Stimulated activated effector memory CD8-positive, alpha-beta T cell treated with anti-CD3 and anti-CD28 coated beads, Interleukin-12 subunit alpha, Interleukin-12 subunit beta, amount 100 ng/mL, for 72 hours (primary cell): ENCODE data around the gene TCF25.
"Not testable (repeated sequence)": the region's sequence is repeated elsewhere in the genome, so short reads cannot be mapped to it uniquely, and the experiment has no call there.

Experiments
- ATAC-seq: fragments of 150-1000 bp; cut with Tn5 transposase; 2 replicates; pipeline ENCODE4 v1.10.0; 2021
- DNase-seq, 2 donors: peaks; one replicate each; pipeline ENCODE4 v3.0.0; 2021 to 2022; ENCODE audit warnings: low spot score in 2 of 2
- H3K27ac Mint-ChIP-seq: one replicate; pipeline ENCODE4 v1.8.0; 2022; ENCODE audit warnings: mild to moderate bottlenecking, mixed read lengths
- H3K36me3 Mint-ChIP-seq: one replicate; pipeline ENCODE4 v1.8.0; 2022; ENCODE audit warnings: mild to moderate bottlenecking, mixed read lengths
- H3K4me1 Mint-ChIP-seq: one replicate; pipeline ENCODE4 v1.8.0; 2022; ENCODE audit warnings: mixed read lengths
- H3K4me3 Mint-ChIP-seq: one replicate; pipeline ENCODE4 v1.8.0; 2022; ENCODE audit warnings: mild to moderate bottlenecking, mixed read lengths
- H3K9me3 Mint-ChIP-seq: one replicate; pipeline ENCODE4 v1.8.0; 2022; ENCODE audit warnings: mixed read lengths

Gene TCF25

DNA sequence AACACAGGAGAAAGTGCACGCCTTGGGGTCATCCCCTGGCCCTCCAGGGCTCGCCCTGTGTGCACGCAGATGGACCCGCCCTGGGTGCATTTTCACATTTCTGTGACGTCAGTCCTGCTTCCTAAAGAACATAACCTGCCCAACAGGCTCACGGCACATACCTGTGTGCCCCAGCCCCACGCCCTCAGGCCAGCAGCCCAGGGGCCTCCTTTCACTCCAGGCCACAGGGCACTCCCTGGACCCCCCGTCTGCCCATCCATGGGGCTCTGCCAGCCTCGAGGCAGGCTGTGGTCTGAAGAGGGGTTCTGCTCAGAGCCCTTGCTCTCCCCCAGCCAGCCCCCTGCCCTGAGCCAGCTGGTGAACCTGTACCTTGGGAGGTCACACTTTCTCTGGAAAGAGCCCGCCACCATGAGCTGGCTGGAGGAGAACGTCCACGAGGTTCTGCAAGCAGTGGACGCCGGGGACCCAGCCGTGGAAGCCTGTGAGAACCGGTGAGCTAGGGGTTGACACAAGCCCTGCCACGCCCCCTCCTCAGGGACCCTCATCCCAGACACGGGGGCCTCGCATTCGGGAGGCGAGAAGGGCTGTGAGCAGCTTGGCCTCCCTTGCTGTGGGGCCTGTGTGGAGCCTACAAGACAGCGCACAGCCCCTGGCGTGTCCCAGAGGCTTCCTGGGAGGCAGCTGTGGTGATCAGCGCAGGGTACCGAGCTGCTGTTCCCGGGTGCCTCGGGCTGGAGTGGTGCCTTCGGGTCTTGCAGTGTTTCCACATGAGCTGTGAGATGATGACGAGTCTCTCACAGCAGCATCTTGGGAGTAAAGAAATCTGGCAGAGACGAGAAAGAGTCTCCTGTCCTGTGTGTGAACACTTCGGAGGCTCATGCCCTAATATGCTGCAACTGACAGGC, 31.5 kb downstream of the TCF25 start:
- Mint-ChIP-seq H3K36me3 (peaks cover 71% of the 10 kb centered on the region), H3K27ac (no peak overlapping the region), H3K9me3 (no peaks in the 10 kb centered on the region), H3K4me3 (no peak overlapping the region), H3K4me1 (peaks cover 3% of the 10 kb centered on the region)
- DNase-seq (no peak), ATAC-seq (no peak)

DNA sequence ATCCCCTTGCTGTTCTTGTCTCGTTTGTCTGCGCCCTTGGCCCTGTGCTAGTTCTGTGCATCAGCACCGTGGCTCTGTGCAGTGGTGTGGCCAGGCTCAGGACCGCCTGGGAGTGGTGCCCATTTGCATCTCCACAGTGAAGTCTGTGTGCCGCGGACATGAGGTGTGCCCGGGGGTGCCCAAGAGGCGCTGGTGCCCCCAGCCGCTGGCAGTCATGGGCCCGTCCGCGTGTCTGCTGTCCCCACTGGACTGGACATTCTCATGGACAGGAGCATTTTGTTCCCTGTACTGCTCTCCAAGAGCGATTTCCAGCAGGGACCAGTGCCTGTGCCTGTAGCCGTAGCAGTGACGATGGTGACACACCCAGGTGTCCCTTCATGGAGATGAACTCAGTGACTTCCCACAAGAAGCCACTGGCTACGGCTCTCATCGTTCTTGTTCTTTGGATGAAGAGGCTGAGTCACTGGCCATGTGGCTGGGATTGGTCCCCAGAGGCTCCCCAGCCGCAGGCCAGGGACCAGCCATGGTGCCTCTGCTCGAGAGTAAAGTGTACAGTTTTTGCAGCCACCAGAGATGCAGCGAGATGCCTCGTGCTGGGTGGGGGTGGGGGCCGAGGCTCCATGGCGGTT, 32.2 kb downstream of the TCF25 start:
- DNase-seq (no peak), ATAC-seq (no peak)
- Mint-ChIP-seq H3K4me3 (no peak overlapping the region), H3K4me1 (peaks cover 10% of the 10 kb centered on the region), H3K27ac (no peak overlapping the region), H3K9me3 (no peaks in the 10 kb centered on the region), H3K36me3 (peaks cover 71% of the 10 kb centered on the region)

DNA sequence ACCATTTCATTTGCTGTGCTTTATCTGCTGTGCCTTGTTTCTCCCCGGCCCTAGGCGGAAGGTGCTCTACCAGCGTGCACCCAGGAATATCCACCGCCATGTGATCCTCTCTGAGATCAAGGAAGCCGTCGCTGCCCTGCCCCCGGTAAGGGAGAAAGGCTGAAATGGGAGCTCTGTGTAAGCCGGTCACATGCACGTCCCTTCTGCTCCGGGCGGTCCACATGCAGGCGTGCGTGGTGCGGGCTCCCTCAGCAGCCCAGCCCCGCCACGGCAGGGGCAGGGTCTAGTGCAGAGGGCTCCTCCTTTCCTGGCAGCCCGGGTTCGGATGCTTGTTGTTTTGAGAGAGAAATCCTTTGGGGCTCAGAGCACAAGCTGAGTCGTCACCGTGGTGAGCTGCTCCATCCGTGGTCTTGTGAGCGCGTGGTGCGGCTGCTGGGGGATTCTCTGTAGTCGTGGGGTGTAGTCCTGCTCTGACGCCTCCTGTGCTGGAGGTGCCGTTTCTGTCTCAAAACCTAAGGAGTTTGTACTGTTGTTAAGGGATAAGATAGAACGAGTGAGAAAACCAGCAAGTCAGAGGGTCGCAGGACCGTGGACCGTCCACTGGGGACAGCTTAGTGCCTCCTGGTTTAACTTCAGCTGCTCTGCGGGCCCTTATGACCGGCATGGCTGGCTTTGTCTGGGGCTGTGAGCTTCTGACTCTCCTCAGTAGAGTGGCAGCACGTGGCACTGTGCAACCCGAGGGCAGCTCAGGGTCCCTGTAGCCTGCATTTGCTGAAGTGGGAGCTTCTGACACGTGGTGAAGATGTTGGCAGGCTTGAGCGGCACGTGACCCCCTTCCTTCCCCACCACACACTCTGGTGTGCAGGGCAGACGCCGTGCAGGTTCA, 33.0 kb downstream of the TCF25 start:
- no peak overlapping the region for H3K27ac Mint-ChIP-seq
- peaks cover 10% of the 10 kb centered on the region for H3K4me1 Mint-ChIP-seq
- DNase-seq, result no peak
- H3K36me3 Mint-ChIP-seq, result peaks cover 71% of the 10 kb centered on the region
- H3K4me3 Mint-ChIP-seq, result no peak overlapping the region
- ATAC-seq, result peak; percentile 17
- H3K9me3 Mint-ChIP-seq, result no peaks in the 10 kb centered on the region

DNA sequence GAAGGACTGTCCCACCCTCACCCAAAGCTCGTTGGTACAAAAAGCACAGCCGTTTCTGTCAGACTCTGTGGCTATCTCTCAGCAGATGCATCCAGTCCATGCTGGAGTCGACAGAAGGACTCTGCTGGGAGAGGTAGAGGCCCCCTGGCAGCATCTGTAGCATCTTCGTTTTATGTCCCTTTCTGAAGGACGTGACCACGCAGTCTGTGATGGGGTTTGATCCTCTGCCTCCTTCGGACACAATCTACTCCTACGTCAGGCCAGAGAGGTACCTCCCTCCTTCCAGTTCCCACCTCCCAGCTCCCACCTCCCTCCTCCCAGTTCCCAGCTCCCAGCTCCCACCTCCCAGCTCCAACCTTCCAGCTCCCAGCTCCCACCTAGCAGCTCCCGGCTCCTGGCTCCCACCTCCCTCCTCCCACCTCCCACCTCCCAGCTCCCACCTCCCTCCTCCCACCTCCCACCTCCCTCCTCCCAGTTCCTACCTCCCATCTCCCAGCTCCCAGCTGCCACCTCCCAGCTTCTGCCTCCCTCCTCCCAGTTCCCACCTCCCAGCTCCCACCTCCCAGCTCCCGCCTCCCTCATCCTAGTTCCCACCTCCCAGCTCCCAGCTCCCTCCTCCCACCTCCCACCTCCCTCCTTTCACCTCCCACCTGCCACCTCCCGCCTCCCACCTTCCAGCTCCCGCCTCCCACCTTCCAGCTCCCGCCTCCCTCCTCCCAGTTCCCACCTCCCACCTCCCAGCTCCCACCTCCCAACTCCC, 33.8 kb downstream of the TCF25 start:
- peak; percentile 4 for ATAC-seq
- Mint-ChIP-seq H3K4me1 (peaks cover 10% of the 10 kb centered on the region), H3K4me3 (no peak overlapping the region), H3K36me3 (peaks cover 79% of the 10 kb centered on the region), H3K9me3 (no peaks in the 10 kb centered on the region), H3K27ac (no peak overlapping the region)
- no peak for DNase-seq

DNA sequence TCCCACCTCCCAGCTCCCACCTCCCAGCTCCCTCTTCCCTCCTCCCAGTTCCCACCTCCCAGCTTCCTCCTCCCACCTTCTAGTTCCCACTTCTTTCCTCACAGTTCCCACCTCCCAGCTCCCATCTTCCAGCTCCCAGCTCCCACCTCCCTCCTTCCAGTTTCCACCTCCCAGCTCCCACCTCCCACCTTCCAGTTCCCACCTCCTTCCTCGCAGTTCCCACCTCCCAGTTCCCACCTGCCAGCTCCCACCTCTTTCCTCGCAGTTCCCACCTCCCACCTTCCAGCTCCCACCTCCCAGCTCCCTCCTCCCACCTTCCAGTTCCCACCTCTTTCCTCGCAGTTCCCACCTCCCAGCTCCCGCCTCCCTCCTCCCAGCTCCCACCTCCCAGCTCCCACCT, 34.8 kb downstream of the TCF25 start:
- peaks cover 70% of the 10 kb centered on the region for H3K36me3 Mint-ChIP-seq
- peaks cover 10% of the 10 kb centered on the region for H3K4me1 Mint-ChIP-seq
- no peaks in the 10 kb centered on the region for H3K9me3 Mint-ChIP-seq
- DNase-seq (no peak), ATAC-seq (no peak)
- no peak overlapping the region for H3K27ac Mint-ChIP-seq
- H3K4me3 Mint-ChIP-seq, result no peak overlapping the region

DNA sequence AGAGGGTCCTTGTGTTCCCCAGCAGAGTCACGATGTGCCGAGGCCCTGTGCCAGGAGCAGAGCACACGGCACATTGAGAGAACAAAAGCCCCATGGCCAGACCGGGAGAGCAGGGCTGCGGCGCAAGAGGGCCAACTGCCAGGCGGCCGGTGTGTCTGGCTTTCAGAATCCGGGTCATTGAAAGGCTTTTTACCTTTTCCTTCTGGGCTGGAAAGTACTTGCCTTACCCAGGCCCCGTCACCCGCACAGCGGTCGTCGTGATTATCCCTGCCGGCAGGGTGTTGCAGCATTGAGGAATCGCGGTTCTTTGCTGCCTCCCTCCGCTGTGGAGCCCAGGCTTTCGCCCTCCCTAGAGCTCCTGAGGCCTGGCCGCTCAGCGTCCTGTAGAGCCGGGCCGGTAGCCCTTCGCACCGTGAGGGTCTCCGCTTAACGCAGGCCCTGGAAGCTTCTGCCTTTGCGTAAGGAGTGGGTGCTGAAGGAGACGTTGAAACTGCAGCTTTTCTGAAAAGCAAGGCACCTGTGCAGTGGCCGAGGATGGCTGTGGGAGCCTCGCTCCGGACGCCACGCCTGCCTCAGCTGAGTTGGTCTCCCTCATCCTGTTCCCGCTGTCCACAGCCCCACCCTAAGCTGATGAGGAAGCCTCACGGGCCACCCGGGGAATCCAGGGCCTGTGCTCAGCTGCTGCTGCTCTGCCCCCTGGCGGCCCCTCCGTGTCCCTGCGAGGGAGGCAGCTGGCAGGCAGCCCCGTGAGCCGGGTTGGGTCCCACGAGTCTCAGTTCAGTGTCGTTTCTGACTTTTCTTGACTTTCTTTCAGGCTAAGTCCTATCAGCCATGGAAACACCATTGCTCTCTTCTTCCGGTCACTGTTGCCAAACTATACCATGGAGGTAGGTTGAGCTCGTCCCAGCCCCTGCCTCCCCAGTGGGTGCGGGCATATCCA, 36.7 kb downstream of the TCF25 start:
- peaks cover 54% of the 10 kb centered on the region for H3K36me3 Mint-ChIP-seq
- DNase-seq (peak; percentile 65 to 81), ATAC-seq (peak; percentile 82)
- H3K27ac Mint-ChIP-seq, result no peak overlapping the region
- H3K4me3 Mint-ChIP-seq, result no peak overlapping the region
- H3K4me1 Mint-ChIP-seq, result peaks cover 18% of the 10 kb centered on the region
- no peaks in the 10 kb centered on the region for H3K9me3 Mint-ChIP-seq

DNA sequence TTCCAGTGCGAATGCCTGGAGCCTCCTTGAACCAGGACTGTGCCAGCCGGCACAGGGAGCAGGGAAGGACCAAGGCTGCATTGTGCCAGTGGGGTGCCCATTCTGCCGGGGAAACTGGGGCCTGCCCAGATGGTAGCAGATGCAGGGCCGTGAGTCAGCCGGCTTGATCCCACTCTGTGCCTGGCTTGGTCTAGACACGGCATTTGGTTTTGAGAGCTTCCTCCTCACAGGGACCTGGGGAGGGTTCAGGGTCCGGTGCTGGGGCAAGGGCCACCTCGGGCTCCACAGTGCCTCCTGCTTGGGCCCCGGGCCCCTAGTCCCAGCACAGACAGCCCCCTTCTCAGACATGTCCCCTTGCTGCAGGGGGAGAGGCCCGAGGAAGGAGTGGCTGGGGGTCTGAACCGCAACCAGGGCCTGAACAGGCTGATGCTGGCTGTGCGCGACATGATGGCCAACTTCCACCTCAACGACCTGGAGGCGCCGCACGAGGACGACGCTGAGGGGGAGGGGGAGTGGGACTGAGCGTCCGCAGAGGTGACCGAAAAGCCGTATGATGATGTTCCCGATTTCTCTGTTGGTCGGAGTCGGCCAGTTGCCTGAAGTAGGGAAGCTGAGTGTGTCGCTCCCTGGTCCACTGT, 37.4 kb downstream of the TCF25 start:
- H3K4me1 Mint-ChIP-seq, result peaks cover 18% of the 10 kb centered on the region
- ATAC-seq (no peak), DNase-seq (no peak)
- H3K36me3 Mint-ChIP-seq, result peaks cover 56% of the 10 kb centered on the region
- H3K27ac Mint-ChIP-seq, result peak overlapping the region; percentile 50
- H3K9me3 Mint-ChIP-seq, result no peaks in the 10 kb centered on the region
- H3K4me3 Mint-ChIP-seq, result no peak overlapping the region

DNA sequence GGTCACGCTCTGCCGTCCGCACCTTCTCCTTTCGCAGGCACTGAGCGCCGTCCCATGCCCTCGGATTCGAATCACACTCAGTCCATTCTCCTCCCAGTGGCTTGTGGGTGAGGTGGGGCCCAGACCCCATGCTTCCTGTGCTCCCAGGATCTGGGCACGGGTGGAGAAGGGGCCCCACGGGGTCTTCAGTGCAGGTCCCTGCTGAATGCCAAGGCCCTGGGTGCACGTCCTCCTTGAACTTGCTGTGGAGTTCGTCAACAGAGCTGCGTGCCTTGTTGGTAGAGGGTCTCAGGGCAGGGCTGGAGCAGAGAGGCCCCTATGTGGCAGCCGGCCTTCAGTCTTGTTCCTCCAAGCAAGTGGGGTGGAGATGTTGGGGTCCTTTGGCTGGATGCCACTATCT, 38.0 kb downstream of the TCF25 start:
- Mint-ChIP-seq H3K27ac (peak overlapping the region; percentile 50), H3K9me3 (no peaks in the 10 kb centered on the region), H3K36me3 (peaks cover 53% of the 10 kb centered on the region), H3K4me1 (peaks cover 18% of the 10 kb centered on the region), H3K4me3 (no peak overlapping the region)
- ATAC-seq, result no peak
- DNase-seq, result no peak

DNA sequence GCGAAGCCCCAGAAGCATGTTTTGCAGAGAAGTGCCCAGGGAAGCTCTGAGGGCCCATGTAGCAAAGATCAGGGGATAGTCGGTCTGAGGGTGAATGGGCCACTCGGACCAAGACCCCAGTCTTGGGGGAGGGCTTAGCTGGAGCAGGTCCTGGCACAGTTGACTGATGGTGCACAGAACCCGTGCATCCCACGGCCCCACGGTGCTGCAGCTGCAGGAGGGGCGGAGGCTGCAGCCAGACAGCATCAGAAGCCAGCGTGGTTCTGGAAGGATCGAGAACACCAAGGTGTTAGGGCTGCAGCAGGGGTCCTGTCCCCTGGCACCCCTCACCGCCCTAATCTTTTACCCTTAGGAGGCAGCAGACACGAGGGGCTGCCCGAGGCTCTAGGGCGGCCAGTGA, 38.8 kb downstream of the TCF25 start:
- no peaks in the 10 kb centered on the region for H3K9me3 Mint-ChIP-seq
- DNase-seq (no peak), ATAC-seq (no peak)
- H3K4me1 Mint-ChIP-seq, result peaks cover 18% of the 10 kb centered on the region
- H3K36me3 Mint-ChIP-seq, result peaks cover 46% of the 10 kb centered on the region
- H3K4me3 Mint-ChIP-seq, result no peak overlapping the region
- H3K27ac Mint-ChIP-seq, result no peak overlapping the region

DNA sequence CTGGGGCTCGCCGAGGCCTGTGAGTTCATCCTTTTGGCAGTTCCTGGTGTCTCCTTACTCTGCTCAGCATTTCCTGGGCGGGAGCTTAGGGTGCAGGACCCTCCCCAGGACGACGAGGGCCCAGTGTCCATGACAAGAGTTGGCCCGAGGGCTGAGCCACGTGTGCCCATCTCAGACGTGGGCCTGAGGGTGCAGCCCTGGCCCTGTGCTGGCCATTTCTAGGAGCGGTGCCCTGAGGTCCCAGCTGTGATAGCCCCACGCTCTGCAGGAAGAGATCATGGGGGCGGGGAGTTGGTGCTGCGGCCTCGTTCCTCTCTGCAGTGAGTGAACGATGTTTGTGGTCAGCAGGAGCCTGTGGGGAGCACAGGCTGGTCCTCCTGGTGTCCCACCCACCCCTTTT, 39.2 kb downstream of the TCF25 start:
- no peak overlapping the region for H3K27ac Mint-ChIP-seq
- DNase-seq (no peak), ATAC-seq (no peak)
- H3K4me1 Mint-ChIP-seq, result peaks cover 20% of the 10 kb centered on the region
- peaks cover 47% of the 10 kb centered on the region for H3K36me3 Mint-ChIP-seq
- no peaks in the 10 kb centered on the region for H3K9me3 Mint-ChIP-seq
- H3K4me3 Mint-ChIP-seq, result no peak overlapping the region

DNA sequence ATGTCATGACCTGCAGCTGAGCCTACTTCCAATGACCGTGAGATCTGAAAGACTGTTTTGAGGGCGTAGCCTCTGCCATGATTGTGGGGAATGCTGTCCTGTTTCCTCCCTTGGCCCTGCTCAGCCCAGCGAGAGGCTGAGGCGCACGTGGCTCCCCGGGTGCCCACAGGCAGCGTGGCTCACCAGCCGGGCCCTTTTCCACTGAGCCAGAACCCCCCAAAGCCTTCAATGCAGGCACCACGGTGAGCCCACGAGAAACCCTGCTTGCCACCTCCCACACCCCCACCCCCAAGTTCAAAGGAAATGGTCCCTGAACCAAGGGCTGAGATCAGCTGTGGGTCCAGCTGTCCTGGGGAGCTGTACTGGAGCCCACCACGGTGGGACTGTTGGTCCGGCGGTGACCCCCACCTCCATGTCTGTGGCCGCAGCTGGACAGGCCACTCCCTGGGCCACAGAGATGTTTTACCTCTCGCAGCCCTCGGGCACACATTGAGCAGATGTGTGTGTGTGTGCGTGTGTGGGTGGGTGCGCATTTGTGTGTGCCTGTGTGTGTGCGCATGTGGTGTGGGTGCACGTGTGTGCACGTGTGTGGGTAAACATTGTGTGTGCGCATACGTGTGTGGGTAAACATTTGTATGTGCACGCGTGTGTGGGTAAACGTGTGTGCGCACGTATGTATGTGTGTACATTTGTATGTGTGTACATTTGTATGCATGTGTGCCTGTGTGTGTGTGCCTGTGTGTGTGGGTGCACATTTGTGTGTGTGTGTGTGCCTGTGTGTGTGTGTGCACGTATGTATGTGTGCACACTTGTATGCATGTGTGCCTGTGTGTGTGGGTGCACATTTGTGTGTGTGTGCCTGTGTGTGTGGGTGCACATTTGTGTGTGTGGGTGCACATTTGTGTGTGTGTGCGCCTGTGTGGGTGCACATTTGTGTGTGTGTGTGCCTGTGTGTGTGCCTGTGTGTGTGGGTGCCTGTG, 40.3 kb downstream of the TCF25 start:
- Mint-ChIP-seq H3K27ac (no peak overlapping the region), H3K4me3 (no peak overlapping the region)

DNA sequence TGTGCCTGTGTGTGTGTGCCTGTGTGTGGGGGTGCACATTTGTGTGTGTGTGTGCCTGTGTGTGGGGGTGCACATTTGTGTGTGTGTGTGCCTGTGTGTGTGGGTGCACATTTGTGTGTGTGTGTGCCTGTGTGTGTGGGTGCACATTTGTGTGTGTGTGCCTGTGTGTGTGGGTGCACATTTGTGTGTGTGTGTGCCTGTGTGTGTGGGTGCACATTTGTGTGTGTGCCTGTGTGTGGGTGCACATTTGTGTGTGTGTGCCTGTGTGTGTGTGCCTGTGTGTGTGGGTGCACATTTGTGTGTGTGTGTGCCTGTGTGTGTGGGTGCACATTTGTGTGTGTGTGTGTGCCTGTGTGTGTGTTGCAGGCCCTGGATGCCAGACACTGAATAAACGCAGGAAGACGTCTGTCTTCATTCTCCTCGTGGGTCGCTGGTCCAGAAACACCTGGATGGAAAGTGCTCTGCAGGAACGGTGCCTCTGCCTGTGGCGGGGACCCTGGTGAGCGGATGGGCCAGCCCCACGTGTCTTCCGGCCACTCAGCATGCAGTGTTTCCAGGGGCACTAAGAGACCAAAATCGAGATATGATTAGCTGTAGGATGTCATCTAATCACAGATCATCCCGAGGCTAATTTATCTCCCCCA, 41.4 kb downstream of the TCF25 start:
- peaks cover 39% of the 10 kb centered on the region for H3K36me3 Mint-ChIP-seq
- H3K9me3 Mint-ChIP-seq, H3K4me3 Mint-ChIP-seq, ATAC-seq, H3K27ac Mint-ChIP-seq, DNase-seq: not testable (repeated sequence)
- peaks cover 36% of the 10 kb centered on the region for H3K4me1 Mint-ChIP-seq

More for the DNA sequence above, 40.3 kb downstream of the TCF25 start:
- no peak for ATAC-seq
- Mint-ChIP-seq H3K9me3 (no peaks in the 10 kb centered on the region), H3K36me3 (peaks cover 50% of the 10 kb centered on the region), H3K4me1 (peaks cover 30% of the 10 kb centered on the region)
- DNase-seq, result no peak
